Neural progenitor cell (in vitro differentiated cells): ENCODE measurements around the gene PIK3R3. TPM values are rescaled to one million over a fixed set of nuclear protein-coding genes. Genes with fewer than 3 reads are reported as not detected.

Experiments
- DNase-seq: peaks from one replicate; pipeline ENCODE4 v3.0.0-alpha.2; 2016; ENCODE audit warnings: low spot score
- H2AFZ ChIP-seq: fragments of 200-600 bp; sonication (generic); replicated peaks from 2 replicates; pipeline ENCODE4 v1.6.1; 2016; ENCODE audit warnings: antibody characterized with exemption
- H3F3A ChIP-seq: fragments of 200-600 bp; sonication (generic); 2 replicates; pipeline ENCODE4 v1.6.1; 2016; ENCODE audit warnings: antibody characterized with exemption, low read depth
- H3K27ac ChIP-seq: fragments of 200-600 bp; sonication (generic); 2 replicates; pipeline ENCODE4 v1.5.1; 2016; ENCODE audit warnings: mild to moderate bottlenecking
- H3K27me3 ChIP-seq: fragments of 200-600 bp; sonication (generic); 2 replicates; pipeline ENCODE4 v1.6.1; 2016; ENCODE audit warnings: mild to moderate bottlenecking, moderate library complexity
- H3K36me3 ChIP-seq: fragments of 200-600 bp; sonication (generic); 2 replicates; pipeline ENCODE4 v1.5.1; 2016
- H3K4me1 ChIP-seq: fragments of 200-600 bp; sonication (generic); 2 replicates; pipeline ENCODE4 v1.6.1; 2016; ENCODE audit warnings: mixed run types
- H3K4me2 ChIP-seq: fragments of 200-600 bp; sonication (generic); 2 replicates; pipeline ENCODE4 v1.6.1; 2016
- H3K4me3 ChIP-seq: fragments of 200-600 bp; sonication (generic); 2 replicates; pipeline ENCODE4 v1.5.1; 2016
- H3K79me2 ChIP-seq: fragments of 200-600 bp; sonication (generic); 2 replicates; pipeline ENCODE4 v1.6.1; 2016; ENCODE audit warnings: low read depth
- H3K9ac ChIP-seq: fragments of 200-600 bp; sonication (generic); 2 replicates; pipeline ENCODE4 v1.6.1; 2016
- H3K9me3 ChIP-seq: fragments of 200-600 bp; sonication (generic); 2 replicates; pipeline ENCODE4 v1.5.1; 2016; ENCODE audit warnings: low read depth
- H4K20me1 ChIP-seq: fragments of 200-600 bp; sonication (generic); 2 replicates; pipeline ENCODE4 v1.6.1; 2016; ENCODE audit warnings: low read depth
- H3K27ac Mint-ChIP-seq: 3 replicates; pipeline ENCODE4 v1.8.0; 2021; ENCODE audit warnings: mixed read lengths
- H3K27me3 Mint-ChIP-seq: 2 replicates; pipeline ENCODE4 v1.8.0; 2022; ENCODE audit warnings: low read depth, mild to moderate bottlenecking, inconsistent platforms, moderate library complexity, mixed read lengths; ENCODE audit not compliant: insufficient read depth
- H3K36me3 Mint-ChIP-seq: 3 replicates; pipeline ENCODE4 v1.8.0; 2021; ENCODE audit warnings: mixed read lengths
- H3K4me1 Mint-ChIP-seq: 3 replicates; pipeline ENCODE4 v1.8.0; 2021; ENCODE audit warnings: mixed read lengths
- H3K4me3 Mint-ChIP-seq: 3 replicates; pipeline ENCODE4 v1.8.0; 2021; ENCODE audit warnings: mild to moderate bottlenecking, moderate library complexity, mixed read lengths
- H3K9me3 Mint-ChIP-seq: 3 replicates; pipeline ENCODE4 v1.8.0; 2020; ENCODE audit warnings: mixed read lengths
- CTCF ChIP-seq: fragments of 200-600 bp; sonication (generic); IDR thresholded peaks from 2 replicates; pipeline ENCODE4 v1.5.1; 2017; ENCODE audit warnings: antibody characterized with exemption, mild to moderate bottlenecking
- EZH2 ChIP-seq: fragments of 200-600 bp; sonication (generic); IDR thresholded peaks from 2 replicates; pipeline ENCODE4 v1.6.1; 2017; ENCODE audit warnings: antibody characterized with exemption, mild to moderate bottlenecking, moderate library complexity
- EZH2phosphoT487 ChIP-seq: fragments of 200-600 bp; sonication (generic); IDR thresholded peaks from 2 replicates; pipeline ENCODE4 v1.6.1; 2017; ENCODE audit warnings: antibody characterized with exemption
- total RNA-seq: library from RNA; depleted of rRNA; stranded (reverse); fragments of >200 nt; gene quantifications from 2 replicates; pipeline ENCODE4 v1.2.3, GENCODE V29; 2015; ENCODE audit warnings: low replicate concordance

Gene PIK3R3
- total RNA-seq, 1 donor from 2014 or later = 107 TPM

- Mint-ChIP-seq H3K36me3 (no peaks in the 10 kb centered on the region), H3K27ac (no peak overlapping the region), H3K4me3 (no peak overlapping the region), H3K4me1 (peaks cover 7% of the 10 kb centered on the region), H3K27me3 (peaks cover 3% of the 10 kb centered on the region), H3K9me3 (no peaks in the 10 kb centered on the region)
- no peaks in the 10 kb centered on the region for H3F3A ChIP-seq
- TF ChIP-seq EZH2phosphoT487 (no peak), CTCF (peak; percentile 97)
- no peak overlapping the region for H3K9ac ChIP-seq
- H3K9me3 ChIP-seq = no peaks in the 10 kb centered on the region
- no peaks in the 10 kb centered on the region for H3K36me3 ChIP-seq
- no peaks in the 10 kb centered on the region for H3K79me2 ChIP-seq
- H3K4me3 ChIP-seq = no peak overlapping the region
- H3K27me3 ChIP-seq = no peaks in the 10 kb centered on the region
- H4K20me1 ChIP-seq = no peaks in the 10 kb centered on the region
- no peaks in the 10 kb centered on the region for H3K4me1 ChIP-seq
- DNase-seq = peak; percentile 93
- H3K27ac ChIP-seq = no peak overlapping the region
- peak overlapping the region; percentile 59 for H2AFZ ChIP-seq
- no peak overlapping the region for H3K4me2 ChIP-seq
Observed at GRCh38 chr1:46179138-46180081, 47.0 kb upstream of the PIK3R3 start.

GRCh38 chr1:46176211-46176865 is 43.9 kb upstream of the PIK3R3 start, which contains the start of gene P3R3URF:
Gene P3R3URF (minus strand): TSS chr1:46176488. CDS start chr1:46176471, 17 bp downstream.
- no peak for DNase-seq
- Histone ChIP-seq H3K4me2 (no peak within 1 kb of the TSS), H3K79me2 (no peaks in the 10 kb centered on the region), H3K4me3 (no peak within 1 kb of the TSS), H3K9me3 (no peaks in the 10 kb centered on the region), H3K4me1 (peaks cover 8% of the 10 kb centered on the region), H3K27ac (no peak within 1 kb of the TSS), H2AFZ (no peak within 1 kb of the TSS), H3K9ac (no peak within 1 kb of the TSS), H3K27me3 (no peaks in the 10 kb centered on the region), H3K36me3 (no peaks in the 10 kb centered on the region), H3F3A (no peaks in the 10 kb centered on the region), H4K20me1 (no peaks in the 10 kb centered on the region)
- Mint-ChIP-seq H3K27me3 (no peaks in the 10 kb centered on the region), H3K9me3 (no peaks in the 10 kb centered on the region), H3K36me3 (no peaks in the 10 kb centered on the region), H3K4me1 (peaks cover 8% of the 10 kb centered on the region), H3K4me3 (no peak within 1 kb of the TSS), H3K27ac (no peak within 1 kb of the TSS)
- TF ChIP-seq CTCF (no peak), EZH2 (no peak), EZH2phosphoT487 (no peak)

GRCh38 chr1:46175243-46175642 is 42.8 kb upstream of the PIK3R3 start:
- Histone ChIP-seq H4K20me1 (no peaks in the 10 kb centered on the region), H3K36me3 (no peaks in the 10 kb centered on the region), H2AFZ (no peak overlapping the region), H3K4me1 (peaks cover 8% of the 10 kb centered on the region), H3K9me3 (no peaks in the 10 kb centered on the region), H3F3A (no peaks in the 10 kb centered on the region), H3K9ac (no peak overlapping the region), H3K4me3 (no peak overlapping the region), H3K79me2 (no peaks in the 10 kb centered on the region), H3K4me2 (no peak overlapping the region), H3K27me3 (no peaks in the 10 kb centered on the region), H3K27ac (no peak overlapping the region)
- TF ChIP-seq CTCF = no peak
- no peak for TF ChIP-seq EZH2phosphoT487
- no peak for TF ChIP-seq EZH2
- Mint-ChIP-seq H3K36me3 (no peaks in the 10 kb centered on the region), H3K9me3 (no peaks in the 10 kb centered on the region), H3K4me3 (no peak overlapping the region), H3K27me3 (no peaks in the 10 kb centered on the region), H3K4me1 (peaks cover 5% of the 10 kb centered on the region), H3K27ac (no peak overlapping the region)
- no peak for DNase-seq
